T-helper 22 cell (primary cell): ENCODE results near the gene FBLN7.

ENCODE experiments used
- DNase-seq: peaks from one replicate; pipeline ENCODE4 v3.0.0-alpha.2; 2020; ENCODE audit warnings: low read depth

FBLN7 gene

DNA sequence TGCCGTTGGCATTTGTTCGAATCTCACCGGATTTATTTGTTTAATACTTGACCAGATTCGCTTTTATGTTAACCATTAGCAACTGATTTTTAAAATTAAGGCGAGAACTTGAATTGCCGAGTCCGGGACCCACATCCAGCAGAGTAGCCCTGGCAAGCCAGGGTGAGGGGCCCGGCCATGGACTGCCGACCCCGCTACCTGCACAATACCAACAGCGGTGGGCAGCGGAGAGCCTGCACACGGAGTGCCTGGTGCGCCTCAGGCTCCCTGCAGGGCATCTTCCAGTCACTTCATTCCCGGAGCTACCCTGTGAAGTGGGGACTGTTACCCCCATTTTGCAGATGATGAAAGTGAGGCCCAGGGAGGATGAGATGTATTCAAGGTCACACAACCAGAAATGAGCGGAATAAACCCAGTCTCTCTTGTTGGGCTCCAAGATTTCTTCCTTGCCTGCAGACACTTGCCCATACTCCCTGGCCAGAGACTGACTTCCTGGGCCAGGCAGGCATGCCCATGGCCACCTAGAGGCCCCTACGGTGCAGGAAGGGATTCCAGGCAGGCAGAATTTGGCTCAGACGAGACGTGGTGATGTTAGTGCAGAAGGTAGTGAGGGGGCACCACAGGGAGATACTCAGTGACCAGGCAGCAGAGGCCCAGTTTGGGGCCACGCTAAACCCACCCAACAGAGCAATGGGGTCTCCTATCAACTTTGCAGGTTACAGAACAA lies 2.9 kb downstream of the FBLN7 start:
- DNase-seq = no peak

DNA sequence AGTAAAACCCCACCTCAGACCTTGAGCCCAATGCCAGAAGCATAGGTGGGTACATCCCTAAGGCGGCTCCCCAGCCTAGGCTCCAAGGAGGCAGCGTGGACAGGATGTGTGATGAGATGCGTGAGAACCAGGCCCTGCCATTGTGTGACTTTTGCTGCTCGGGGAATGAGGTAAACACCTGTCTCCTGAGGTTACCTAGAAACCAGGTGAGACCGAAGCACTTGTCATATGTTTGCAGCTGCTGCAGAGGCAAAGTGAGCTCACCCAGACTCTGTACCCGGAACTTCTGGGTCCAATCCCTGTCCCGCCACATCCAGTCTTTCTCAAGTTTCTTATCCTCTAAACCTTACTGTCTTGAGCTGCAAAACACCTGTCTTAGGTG lies 3.4 kb downstream of the FBLN7 start:
- DNase-seq = no peak

DNA sequence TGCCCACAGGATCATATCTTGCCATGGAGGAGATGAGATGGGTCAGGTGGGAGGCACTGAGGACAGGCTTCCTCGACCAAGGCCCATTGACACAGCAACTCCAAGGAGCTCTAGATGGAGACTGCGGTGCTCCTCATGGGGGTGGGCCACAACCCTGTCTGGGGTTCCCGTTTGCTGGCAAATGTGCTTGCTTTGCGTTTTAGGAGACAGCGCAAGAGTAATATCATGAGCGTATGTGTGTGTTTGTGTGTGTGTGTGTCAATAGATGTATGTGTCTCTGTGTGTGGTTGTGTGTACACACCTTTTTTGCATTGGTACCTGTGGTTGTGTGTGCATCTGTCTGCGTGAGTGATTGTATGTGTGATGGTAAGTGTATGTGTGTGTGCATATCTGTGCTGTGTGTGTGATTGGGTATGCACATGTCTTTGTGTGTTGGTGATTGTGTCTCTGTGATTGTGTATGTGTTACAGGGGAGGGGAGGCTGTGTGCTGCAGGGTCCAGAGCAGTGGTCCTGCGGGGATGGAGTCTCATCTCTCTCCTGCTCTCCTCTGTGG lies 4.4 kb downstream of the FBLN7 start:
- no peak for DNase-seq

DNA sequence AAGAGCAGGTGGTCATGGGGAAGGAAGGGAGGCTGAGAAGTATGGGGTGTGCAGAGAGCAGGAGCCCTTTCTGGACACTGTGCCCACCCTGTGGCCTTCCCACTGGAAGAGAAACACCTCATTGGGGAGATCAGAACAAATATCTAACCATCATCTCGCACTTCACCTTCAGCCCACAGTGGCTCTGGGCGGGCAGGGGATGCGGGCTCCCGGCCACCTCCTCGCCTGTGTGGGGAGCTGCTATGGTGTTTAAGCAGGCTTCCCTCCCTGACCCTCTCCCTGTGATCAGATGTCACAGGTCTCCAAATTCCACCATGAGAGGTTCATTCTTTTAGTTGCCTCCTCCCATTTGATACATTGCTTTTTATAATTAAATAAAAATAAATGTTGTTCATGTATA lies 5.0 kb downstream of the FBLN7 start:
- no peak for DNase-seq

GRCh38 chr2:112144966-112145365 lies 6.8 kb downstream of the FBLN7 start:
- no peak for DNase-seq

GRCh38 chr2:112147382-112148168 lies 9.4 kb downstream of the FBLN7 start:
- no peak for DNase-seq

DNA sequence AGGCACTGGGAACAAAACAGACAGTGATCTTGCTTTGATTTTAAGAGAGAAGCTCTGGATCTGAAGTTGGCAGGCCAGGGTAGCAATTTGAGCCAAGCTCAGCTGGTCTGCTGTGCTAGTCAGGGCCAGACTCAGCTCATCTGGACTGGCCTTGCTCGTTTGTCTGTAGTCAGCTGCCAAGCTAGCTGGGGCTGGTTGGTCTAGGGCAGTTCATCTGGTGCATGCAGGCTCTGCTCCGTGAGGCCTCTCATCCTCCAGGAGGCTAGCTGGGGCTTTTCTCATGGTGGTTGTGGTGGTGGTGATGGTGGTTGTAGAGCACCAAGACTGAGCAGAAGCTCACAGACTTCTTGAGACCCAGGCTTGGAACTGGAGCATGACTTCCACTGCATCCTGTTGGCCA lies 10.3 kb downstream of the FBLN7 start:
- DNase-seq = no peak

- DNase-seq = no peak
These were observed 11.0 kb downstream of the FBLN7 start for GRCh38 chr2:112149194-112149593.

GRCh38 chr2:112149866-112150435 lies 11.8 kb downstream of the FBLN7 start:
- no peak for DNase-seq

DNA sequence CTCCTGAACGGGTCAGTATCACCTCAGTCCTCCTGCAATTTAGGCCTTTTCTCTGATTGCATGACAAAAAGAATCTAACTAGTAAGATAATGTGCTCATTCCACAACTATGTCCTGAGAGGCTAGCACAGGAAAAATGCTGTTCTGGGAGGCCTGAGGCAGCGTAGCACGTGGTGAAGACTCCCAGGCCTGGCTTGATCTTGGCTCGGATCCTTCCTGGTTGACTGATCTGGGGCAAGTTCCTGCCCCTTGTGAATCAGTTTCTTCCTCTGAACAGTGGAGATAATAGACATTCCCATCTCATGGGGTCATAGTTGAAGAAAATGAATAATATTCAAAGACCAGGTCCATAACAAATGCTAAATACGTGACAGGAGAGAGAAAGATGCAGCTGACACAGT lies 12.3 kb downstream of the FBLN7 start:
- DNase-seq = no peak

- no peak for DNase-seq
These were observed 12.7 kb downstream of the FBLN7 start for GRCh38 chr2:112150851-112151250.

GRCh38 chr2:112151271-112151670 lies 13.1 kb downstream of the FBLN7 start:
- no peak for DNase-seq

- no peak for DNase-seq
These were observed 13.7 kb downstream of the FBLN7 start for GRCh38 chr2:112151701-112152440.

DNA sequence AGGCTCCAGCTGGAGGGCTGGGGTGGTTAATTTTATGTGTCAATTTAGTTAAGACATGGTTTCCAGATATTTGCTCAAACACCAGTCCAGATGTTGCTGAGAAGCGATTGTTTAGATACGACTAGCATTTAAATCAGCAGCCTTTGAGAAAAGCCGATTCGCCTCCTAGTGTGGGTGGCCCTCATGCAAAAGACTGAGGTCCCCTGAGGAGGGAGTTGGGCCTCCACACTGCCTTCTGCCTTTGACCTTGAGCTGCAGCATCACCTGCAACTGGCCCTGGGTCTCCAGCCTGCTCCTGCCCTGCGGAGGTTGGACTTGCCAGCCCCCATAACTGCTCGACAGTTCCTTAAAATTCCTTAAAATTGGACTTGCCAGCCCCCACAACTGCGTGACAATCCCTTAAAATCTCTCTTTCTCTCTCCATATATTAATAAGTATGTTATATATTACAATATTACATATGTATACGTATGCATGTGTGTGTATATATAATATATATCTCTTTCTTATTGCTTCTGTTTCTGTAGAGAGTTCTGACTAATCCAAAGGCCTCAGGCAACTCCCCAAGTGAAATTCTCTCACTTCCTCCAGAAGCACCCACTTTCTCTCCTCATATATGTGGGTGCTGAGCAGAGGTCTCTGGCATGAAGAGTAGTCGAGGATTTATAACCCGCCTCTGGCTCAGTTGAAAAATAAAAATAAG lies 14.4 kb downstream of the FBLN7 start:
- DNase-seq = no peak

DNA sequence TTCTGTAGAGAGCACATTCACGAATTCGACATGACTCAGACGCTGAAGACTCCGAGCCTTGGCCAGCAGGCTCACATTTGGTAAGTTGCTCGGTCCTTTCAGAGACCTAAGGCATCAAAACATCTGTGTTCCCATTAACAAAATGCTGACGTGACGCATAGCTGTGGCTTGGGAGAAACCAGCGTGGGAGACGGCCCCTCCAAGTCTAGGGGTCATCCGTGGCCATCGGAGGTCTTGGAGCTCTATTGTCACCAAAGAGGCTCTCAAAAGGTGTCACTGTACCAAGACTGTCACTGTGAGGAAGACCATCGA lies 14.9 kb downstream of the FBLN7 start:
- DNase-seq = no peak

GRCh38 chr2:112153501-112153900 lies 15.3 kb downstream of the FBLN7 start:
- DNase-seq = no peak

DNA sequence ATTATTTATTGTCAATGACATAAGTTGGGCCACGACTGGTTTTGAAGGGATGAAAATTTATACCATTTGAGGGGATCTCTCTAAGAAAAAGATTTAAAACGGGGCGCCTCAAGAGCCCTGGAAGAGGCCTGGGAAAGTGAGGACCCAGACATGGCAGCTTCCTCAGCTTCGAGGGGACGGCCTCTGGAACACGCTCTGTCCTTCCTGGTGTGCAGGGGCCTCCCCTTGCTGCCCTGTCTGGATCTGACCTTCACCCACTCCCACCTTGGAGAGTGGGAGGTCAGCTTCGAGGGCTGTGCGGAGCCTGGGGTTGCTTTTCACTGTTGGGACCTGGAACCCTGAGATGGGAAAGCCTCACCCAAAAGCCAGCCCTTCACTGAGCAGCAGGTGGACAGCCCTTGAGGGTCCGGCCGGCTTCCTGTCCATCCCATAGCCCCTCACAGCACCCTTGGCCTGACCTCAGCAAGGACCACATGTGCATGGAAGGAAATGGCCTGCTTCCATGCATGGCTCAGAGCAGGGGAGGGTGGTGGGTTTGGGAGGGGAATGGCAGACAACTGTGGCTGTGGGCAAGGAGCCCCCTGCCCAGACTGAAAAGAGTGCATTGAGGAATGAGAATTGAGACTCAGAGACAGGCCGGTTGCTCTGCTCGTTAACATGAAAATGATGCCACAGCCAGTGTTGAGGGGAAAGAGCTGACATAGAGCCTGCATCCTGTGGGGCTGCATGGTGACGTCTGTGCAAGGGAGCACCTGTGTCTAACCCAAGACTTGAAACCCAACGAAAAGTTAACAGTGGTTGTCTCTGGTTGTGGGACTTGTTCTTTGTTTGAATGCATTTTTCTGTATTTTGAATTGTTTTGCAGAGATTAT lies 16.3 kb downstream of the FBLN7 start:
- DNase-seq = no peak

GRCh38 chr2:112155331-112156151 lies 17.4 kb downstream of the FBLN7 start:
- DNase-seq = no peak

GRCh38 chr2:112156152-112156986 lies 18.2 kb downstream of the FBLN7 start:
- no peak for DNase-seq
